D721Med (cell line): Measurements from ENCODE around the gene TEK.

Experiments
- DNase-seq: peaks from one replicate; pipeline ENCODE4 v3.0.0; 2011; ENCODE audit warnings: low spot score; ENCODE audit not compliant: insufficient read length
- FAIRE-seq: peaks from 2 replicates; lab custom pipeline; 2011; peaks lifted over from hg19 to GRCh38; lab: Jason Lieb, UNC
- TF ChIP-seq, protein P1 (sequence below): IDR thresholded peaks from 2 replicates; pipeline ENCODE4 v1.5.1; 2012; ENCODE audit warnings: mild to moderate bottlenecking, control low read depth; ENCODE audit not compliant: insufficient read depth; ENCODE audit errors: missing control alignments

The TEK gene

DNA sequence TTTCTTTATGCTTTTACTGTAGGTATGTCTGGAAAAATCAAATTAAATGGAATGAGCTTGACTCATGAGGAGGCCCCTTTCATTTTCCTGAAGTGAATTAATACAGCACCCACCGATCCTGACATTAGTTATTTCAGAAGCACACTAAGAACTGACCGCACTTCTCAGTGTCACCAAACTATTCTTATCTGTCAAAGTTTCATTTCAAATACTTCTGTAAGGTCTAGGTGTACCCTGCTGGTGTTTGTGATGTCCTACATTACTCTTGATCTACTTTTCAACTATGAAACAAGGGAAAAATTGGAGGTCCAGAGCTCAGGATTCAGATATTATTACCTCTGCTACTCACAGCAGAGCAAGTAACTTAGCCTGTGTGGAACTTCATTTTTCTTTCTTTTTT is 1.8 kb upstream of the TEK start:
- no peak for FAIRE-seq
- TF ChIP-seq, protein P1, sequence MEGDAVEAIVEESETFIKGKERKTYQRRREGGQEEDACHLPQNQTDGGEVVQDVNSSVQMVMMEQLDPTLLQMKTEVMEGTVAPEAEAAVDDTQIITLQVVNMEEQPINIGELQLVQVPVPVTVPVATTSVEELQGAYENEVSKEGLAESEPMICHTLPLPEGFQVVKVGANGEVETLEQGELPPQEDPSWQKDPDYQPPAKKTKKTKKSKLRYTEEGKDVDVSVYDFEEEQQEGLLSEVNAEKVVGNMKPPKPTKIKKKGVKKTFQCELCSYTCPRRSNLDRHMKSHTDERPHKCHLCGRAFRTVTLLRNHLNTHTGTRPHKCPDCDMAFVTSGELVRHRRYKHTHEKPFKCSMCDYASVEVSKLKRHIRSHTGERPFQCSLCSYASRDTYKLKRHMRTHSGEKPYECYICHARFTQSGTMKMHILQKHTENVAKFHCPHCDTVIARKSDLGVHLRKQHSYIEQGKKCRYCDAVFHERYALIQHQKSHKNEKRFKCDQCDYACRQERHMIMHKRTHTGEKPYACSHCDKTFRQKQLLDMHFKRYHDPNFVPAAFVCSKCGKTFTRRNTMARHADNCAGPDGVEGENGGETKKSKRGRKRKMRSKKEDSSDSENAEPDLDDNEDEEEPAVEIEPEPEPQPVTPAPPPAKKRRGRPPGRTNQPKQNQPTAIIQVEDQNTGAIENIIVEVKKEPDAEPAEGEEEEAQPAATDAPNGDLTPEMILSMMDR: no peak
- no peak for DNase-seq

DNA sequence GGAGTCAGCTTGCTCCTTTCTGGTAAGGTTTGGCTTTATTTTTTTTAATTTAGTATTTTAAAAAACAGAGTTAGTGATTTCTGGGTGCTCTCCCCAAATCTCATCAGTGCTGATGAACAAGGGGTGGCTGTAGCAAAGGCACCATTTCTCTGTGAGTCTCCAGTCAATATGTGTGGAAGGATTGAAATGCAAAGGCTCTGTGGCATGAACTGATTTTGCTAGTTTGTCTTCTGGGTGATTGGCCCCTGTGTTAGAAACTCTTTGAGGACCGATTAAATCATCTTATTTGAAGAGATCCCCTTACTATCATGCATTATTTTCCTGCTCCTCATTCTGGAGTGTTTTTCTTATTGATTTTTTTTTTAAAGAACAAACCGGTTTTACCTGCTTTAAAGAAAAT is 596 bp downstream of the TEK start:
- FAIRE-seq (no peak), DNase-seq (no peak)
- TF ChIP-seq, protein P1: no peak

DNA sequence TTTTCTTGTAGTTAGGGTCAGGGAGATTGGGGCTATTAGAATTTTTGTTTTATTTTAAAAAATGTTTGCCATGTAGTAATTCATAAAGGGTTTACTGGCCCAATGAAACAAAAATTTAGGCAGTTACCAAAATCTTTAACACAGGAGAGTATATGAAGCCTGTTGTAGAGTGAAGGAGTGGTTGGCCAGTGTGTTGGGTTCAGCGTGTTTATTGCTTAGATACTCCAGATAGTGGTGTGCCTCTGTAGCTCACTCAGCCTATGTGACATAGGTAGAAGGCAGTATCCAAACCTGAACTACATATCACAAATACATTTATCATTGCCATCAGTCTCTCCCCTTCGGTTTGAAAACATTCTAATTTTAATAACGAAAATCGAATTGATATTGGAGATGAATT is 1.2 kb downstream of the TEK start:
- DNase-seq: no peak
- FAIRE-seq: no peak
- TF ChIP-seq, protein P1: no peak

DNA sequence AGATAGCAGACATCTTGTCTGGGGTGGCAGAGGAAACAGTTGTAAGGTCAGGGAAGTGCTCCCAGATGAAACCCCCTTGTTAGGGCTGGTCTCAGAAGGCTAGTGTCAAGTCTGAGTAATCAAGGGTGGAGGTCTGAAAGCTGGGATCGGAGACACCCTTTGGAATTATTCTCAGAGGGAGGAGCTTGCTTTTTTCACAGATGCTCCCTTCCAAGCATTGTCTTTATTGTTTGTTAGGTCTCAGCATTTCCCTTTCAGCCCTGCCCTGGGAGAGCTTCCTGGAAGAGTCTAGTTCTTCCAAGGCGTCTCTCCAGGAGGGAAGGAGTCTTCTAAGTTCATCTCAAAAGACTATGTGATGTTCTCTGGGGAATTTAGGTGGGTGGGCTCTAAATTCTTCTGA is 3.2 kb downstream of the TEK start:
- FAIRE-seq (no peak), DNase-seq (no peak)
- TF ChIP-seq, protein P1: no peak

DNA sequence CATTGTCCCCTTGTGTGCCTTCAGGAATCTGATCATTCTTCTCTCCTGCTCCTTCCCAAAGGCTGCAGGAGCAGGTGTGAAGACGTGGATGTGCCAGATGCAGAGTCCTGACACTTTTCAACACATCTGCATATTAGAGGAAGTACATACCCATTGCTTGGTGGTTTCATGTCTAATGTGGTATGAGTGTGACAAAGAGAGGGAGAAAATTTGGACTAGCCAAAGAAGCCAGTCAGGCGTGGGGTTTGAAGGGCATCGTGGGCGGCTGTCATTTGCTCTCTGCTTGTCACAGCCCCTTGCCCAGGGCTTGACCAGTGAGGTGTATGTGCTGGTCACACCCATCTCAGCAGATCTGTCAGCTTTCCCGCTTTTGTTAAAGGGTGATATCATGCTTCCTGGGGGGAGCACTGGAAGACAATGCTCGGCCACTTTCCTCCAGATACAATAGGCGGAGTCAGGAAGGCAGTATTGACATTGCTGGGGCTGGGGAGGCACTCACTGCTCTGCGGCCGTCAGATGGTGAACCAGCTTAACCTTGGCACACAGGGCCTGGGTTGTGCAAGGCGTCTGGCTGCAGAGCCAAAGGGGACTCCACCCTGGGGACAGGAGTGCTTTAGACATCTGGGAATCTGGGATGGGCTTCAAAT is 8.6 kb downstream of the TEK start:
- TF ChIP-seq, protein P1: no peak
- FAIRE-seq: no peak
- DNase-seq: no peak

DNA sequence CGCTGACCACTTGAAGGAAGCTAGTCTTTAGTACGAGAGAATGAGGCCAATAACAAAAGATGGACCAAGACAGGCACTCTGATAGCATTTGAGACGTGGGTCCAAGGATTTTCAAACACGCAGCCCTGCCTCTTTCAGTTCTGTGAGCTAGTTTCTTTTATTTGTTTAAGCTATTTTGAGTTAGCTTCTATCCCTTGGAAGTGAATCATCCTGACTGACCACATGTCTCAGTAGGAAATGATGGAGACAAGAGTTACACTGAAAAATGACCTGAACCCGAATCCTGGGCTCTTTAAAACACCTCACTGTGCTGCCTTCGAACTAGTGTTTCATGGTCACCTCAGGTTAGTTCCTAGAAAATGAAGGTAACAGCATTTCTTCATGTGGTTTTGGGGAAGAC is 9.9 kb downstream of the TEK start:
- FAIRE-seq (no peak), DNase-seq (no peak)
- TF ChIP-seq, protein P1: no peak

DNA sequence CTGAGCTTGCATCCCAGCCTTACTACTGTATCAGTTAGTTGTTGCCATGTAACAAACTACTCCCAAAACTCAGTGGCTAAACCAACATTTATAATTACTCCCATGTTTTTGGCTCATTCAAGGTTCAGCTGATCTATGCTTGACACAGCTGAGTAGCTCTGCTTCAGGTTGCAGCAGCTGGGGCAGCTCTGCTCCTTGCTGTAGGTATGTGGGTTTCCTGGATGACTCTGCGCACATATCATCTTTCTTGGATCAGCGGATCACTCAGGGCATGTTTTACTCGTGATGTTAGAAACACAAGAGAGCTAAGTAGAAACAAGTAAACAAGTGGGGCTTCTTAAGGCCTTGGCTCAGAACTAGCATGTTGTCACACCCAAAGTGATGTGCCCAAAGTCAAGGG is 15.1 kb downstream of the TEK start:
- FAIRE-seq (no peak), DNase-seq (no peak)
- TF ChIP-seq, protein P1: no peak
